GM10847 (cell line): ENCODE data around the gene TMEM269.

Source experiments
- POLR2A ChIP-seq: IDR thresholded peaks from 2 replicates; pipeline ENCODE4 v1.6.1; 2011; ENCODE audit not compliant: insufficient read length; ENCODE audit errors: extremely low read depth

Gene TMEM269

DNA sequence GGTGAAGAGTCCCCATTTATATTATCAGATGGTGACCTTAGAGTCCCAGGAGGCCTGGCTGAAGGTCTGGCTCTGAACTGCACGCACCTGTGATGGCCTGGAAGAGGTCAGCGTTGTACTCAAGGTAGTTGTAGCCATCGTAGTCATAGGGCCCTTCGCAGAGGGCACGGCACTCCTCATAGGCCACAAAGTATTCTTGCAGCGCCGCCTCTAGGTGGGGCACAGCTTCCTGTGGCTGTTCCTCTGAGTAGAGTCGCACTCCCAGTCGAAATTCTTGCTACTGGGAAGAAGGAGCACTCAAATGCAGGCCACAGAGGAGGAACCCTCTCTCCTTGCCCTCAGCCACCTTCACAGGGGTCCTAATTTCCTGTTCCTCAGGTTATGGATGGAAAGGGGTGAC is 25.7 kb upstream of the TMEM269 start:
- no peak for TF ChIP-seq POLR2A

- TF ChIP-seq POLR2A: no peak
These were observed 23.2 kb upstream of the TMEM269 start for GRCh38 chr1:42761567-42761966.

GRCh38 chr1:42762269-42762668 is 22.5 kb upstream of the TMEM269 start:
- no peak for TF ChIP-seq POLR2A

DNA sequence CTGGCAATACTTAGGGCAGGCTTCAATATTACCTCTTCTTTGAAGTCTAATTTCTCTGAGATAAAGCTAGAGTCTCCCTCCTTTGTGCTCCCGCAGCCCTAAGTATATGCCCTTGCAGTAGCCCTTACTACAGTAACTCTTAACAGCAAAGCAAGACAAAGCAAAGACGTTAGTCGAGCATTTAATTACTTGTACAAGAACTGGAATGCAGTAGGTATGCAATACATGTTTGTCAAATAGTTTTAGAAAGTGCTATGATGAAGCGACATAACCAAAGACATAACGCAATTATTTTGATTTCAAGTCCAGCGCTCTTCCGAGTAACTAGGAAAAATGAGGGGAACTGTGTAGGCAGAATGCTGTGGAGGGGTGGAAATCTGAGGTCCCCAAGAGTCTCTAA is 19.5 kb upstream of the TMEM269 start:
- TF ChIP-seq POLR2A: no peak

- TF ChIP-seq POLR2A: no peak
These were observed 18.7 kb upstream of the TMEM269 start for GRCh38 chr1:42765832-42766740.

DNA sequence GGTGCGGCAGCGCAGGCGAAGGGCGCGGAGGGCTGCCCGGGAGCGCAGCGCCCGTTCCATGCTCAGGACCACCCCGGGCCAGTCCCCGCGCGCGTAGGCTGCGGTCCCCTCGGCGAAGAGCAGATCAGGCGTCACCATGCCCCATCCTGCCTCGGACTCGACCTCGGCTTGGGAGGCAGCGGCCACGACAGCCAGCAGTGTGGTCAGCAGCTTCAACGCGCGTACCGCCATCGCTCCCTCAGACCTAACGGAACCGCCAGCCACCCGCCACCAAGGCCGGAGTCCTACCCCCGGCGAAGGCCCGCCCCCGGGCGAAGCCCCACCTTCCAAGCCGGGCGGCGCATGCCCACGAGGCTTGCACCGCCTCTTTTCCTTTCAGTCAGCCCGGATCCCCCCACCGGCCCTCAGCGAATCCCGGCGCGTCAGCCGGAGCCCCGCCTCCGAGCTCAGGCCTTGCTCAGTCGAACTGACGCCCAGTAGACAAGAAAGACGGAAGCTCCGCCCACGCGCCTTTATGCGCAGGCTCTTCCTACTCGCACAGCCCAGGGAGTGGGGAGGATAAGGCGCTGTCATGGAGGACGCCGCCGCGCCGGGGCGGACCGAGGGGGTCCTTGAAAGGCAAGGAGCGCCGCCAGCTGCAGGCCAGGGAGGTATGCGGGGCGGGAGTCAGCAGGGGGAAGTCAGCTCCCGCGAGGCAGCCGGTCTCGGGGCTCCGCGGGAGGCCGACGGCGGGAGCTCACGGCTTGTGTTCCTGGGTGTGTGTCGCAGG is 17.9 kb upstream of the TMEM269 start, which contains the start of the genes C1orf50 and P3H1:
Gene C1orf50, plus strand, starts transcription at position 509 of the 769 bp plus-strand sequence. Its CDS starts 63 bp downstream, at position 572.
Gene P3H1, minus strand, starts transcription at position 288 of the 769 bp plus-strand sequence. Its CDS starts 57 bp downstream, at position 231.
- peak; percentile 91 for TF ChIP-seq POLR2A

GRCh38 chr1:42767510-42768000 is 17.2 kb upstream of the TMEM269 start:
- TF ChIP-seq POLR2A: no peak

- no peak for TF ChIP-seq POLR2A
These were observed 16.6 kb upstream of the TMEM269 start for GRCh38 chr1:42768172-42768571.

GRCh38 chr1:42769811-42770210 is 15.0 kb upstream of the TMEM269 start:
- no peak for TF ChIP-seq POLR2A

GRCh38 chr1:42773420-42773819 is 11.4 kb upstream of the TMEM269 start:
- no peak for TF ChIP-seq POLR2A

DNA sequence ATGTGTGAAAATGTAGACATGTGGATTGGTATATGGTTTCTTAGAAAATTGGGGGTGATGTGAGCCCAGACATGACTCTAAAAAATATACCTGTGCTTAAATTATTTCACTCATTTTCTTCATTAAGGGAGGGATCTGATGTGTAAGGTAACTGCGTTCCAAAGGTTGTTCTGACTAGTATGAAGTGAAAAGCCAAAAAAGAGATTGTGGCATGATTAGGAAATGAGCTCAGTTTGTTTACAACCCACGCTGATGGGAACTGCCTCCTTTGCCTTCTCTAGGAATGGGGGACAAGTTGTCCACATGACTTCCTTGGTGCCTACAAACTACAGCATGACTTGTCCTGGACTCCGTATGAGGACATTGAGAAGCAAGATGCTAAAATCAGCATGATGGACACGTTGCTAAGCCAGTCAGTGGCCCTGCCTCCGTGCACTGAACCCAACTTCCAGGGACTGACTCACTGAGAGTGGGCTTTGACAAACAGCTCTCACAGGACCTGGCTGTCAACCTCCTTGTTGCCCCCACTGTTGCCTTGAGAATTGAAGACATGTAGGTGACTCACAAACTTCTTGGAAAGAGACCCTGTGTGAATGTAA is 9.8 kb upstream of the TMEM269 start:
- no peak for TF ChIP-seq POLR2A

DNA sequence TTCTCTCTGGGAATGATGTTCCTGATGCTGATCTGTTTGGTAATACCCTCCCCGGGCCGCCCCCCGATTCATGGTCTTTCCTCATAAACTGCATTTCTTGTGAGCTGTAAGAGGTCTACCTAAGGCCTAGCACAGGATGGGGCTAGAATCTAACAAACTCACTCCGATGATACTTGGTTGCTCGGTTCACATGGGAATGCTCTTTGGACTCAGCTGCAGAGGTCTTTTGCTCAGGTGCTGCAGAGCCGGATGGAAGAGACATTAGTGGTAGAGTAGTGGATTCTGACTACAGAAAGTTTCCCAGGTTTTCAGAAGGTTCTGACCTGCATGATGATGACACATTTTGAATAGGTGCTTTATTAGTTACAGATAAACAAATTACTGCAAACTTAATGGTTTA is 8.3 kb upstream of the TMEM269 start:
- no peak for TF ChIP-seq POLR2A

- no peak for TF ChIP-seq POLR2A
These were observed 6.9 kb upstream of the TMEM269 start for GRCh38 chr1:42777852-42778251.

DNA sequence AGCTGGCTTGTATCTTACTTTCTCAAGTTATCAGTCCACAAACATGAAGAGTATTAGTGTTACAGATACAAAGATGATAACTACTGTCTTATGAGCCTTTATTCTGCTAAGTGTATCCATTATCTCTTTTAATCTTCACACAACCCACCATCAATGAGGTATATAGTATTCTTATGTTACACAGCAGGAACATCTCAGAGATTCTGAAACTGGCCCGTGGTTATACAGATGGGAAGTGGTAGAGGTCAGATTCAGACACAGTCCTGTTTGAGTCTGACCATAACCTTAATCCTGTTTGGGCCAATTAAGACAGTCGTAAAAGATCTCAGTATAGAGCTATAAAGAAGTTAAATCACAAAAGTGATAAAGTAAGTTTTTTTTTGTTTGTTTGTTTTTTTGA is 5.1 kb upstream of the TMEM269 start:
- no peak for TF ChIP-seq POLR2A

DNA sequence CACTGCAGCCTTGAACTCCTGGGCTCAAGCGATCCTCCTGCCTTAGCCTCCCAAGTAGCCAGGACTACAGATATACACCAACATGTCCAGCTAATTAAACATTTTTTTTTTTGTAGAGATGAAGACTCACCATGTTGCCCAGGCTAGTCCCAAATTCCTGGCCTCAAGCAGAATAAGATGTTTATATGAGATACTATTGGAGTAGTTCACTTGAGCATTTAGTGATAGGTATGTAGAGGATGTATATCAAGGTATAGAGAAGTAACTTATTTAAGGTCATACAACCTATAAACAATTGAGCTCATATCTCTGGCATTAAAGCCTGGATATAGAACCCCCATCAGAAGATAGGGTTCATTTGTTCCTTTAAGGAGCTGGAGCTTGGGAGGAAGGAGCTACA is 4.6 kb upstream of the TMEM269 start:
- no peak for TF ChIP-seq POLR2A

- no peak for TF ChIP-seq POLR2A
These were observed 1.7 kb upstream of the TMEM269 start for GRCh38 chr1:42783092-42783491.

DNA sequence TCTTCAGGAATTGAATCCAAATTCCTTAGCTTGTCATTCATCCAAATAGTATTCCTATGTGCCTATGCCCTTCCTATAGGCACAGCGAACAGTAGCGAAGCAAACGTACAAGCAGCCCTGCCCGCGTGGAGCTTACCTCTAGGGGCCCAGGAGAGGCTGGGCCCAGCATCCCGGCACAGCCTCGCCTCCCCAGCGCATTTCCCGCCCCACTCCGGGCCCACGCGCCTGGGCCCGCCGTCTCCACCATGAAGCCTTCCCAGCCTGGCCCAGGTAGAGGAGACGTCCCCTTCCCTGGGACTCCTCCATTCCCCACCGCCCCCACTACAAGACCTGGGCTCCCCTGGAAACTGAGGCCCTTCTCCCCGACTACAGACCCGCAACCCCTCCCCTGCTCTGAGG is 245 bp upstream of the TMEM269 start:
- TF ChIP-seq POLR2A: no peak
